ENCODE results near the gene ELK3.

DNA sequence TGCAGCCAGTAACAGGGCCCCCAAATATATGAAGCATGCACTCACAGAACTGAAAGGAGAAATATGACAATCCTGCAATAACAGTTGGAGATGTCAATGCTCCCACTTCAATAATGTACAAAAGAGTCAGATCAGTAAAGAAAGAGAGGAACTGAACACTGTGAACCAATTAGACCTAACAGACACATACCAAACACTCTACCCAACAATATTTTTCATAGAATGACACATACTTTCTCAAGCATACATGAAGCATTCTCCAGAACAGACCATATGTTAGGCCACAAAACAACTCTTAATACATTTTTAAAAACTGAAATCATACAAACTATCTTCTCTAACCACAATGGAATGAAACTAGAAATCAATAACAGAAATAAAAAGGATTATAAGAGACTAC lies 80.2 kb downstream of the ELK3 start:
- TF ChIP-seq CTCF (IDR thresholded peaks at IDR 0.05) (no peak), POLR2A (IDR thresholded peaks at IDR 0.05) (no peak)

Measured in thyroid gland (tissue), 4 donors.